ENCODE data around the gene THOC5.
"Not testable (repeated sequence)": the region's sequence is repeated elsewhere in the genome, so short reads cannot be mapped to it uniquely, and the experiment has no call there.

Gene THOC5

DNA sequence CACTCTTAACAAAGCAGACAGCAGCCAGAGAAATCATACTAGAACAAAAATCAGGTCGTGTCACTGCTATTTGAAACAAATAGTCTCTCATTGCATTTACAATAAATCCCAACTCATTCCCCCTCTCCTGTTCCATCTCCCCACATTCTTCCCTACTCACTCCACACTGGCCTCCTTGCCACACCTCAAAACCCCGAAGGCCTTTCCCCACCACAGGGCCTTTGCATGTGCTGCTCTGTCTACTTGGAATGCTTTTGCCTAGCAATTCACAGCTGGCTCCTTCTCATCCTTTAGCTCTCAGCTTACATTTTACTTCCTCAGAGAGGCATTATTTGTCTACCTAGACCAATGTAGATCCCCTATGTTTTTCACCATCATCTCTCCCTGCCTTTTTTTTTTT lies 6.3 kb upstream of the THOC5 start:
- no peak for DNase-seq

DNA sequence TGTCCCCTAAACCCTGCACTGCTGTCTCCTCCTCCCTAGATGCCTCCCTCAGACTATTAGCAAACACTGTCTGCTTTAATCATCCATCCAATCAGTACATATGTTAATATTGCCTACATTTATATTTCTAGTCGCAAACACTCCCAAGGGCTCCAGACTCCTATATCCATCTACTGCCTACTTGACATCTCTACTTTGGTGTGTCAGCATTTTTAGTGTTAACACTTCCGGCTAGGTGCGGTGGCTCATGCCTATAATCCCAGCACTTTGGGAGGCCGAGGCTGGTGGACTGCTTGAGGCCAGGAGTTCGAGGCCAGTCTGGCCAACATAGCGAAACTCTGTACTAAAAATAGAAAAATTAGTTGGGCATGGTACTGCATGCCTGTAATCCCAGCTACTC lies 5.5 kb upstream of the THOC5 start:
- DNase-seq, result no peak

DNA sequence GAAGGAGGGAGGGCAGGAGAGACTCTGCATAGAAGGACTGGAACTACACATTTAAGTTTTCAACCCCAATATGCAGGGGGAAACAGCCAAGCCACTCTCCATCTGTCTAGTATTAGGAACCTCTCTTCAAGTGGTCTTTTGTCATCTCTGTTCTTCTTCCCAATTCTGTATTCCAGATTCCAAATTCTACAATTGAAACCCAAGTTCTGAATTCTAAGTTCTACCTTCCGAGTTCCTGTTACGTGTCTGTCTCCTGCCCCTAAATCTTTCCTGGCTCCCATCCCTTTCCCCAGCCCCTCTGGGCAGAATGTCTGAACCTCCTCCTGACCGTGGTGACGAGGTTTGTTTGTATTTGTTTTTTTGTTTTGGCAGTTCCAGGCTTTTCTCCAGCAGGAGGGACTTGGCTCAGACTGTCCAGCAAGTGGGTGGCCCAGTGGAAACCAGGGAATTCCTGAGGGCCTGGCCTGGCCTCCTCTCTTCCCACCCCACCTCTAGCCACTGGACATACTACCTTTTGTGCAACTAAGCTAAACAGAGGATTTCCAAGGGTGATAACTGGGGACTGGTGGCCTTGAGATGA lies 1.6 kb upstream of the THOC5 start:
- DNase-seq, result no peak

DNA sequence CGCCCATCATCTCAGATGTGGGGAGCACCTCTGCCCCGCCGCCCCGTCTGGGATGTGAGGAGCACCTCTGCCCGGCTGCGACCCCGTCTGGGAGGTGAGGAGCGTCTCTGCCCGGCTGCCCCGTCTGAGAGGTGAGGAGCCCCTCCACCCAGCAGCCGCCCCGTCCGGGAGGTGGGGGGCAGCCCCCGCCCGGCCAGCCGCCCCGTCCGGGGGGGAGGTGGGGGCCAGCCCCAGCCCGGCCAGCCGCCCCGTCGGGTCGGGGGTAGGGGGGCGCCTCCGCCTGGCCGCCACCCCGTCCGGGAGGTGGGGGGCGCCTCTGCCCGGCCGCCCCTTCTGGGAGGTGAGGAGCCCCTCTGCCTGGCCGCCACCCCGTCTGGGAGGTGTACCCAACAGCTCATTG lies 1.2 kb downstream of the THOC5 start:
- not testable (repeated sequence) for DNase-seq

DNA sequence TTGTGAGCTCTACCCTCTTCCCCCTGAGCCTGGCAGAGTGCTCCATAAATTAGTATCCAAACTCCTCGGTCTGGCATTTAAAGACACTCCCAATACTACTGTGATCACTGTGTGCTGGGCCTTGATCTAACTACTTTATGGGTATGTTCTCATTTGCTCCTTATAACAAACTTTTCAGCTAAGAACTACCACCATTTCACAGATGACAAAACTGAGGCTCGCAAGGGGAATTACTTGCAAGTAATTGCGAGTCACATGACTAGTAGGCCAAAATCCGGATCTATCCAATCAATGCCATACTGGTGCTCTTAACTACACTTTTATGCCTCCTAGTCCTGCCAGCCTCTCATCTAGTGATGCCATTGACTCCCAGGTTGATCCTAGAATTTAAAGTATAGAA lies 3.6 kb downstream of the THOC5 start:
- DNase-seq, result no peak

DNA sequence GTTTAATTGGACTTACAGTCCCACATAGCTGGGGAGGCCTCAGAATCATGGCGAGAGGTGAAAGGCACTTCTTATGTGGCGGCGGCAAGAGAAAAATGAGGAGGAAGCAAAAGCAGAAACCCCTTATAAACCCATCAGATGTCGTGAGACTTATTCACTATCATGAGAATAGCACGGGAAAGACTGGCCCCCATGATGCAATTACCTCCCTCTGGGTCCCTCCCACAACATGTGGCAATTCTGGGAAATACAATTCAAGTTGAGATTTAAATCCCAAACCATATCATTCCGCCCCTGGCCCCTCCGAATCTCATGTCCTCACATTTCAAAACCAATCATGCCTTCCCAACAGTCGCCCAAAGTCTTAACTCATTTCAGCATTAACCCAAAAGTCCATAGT lies 8.5 kb downstream of the THOC5 start:
- DNase-seq, result not testable (repeated sequence)

DNA sequence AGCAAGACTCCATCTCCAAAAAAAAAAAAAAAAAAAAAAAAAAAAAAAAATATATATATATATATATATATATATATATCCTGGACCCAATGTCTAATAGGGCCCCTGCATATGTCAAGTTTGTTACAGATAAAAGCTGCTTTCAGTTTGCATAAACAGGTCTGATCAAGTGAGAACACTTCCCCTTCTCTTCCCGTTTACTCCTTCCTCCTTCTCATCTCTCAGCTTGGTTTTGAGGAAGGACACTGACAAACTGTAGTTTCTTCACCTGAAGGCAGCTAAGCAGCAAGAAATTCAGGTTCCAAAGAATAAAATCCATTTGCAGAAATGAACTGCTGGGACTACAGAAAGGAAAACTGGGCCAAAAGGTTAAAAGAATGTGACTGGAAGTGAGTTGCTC lies 11.7 kb downstream of the THOC5 start:
- no peak for DNase-seq

DNA sequence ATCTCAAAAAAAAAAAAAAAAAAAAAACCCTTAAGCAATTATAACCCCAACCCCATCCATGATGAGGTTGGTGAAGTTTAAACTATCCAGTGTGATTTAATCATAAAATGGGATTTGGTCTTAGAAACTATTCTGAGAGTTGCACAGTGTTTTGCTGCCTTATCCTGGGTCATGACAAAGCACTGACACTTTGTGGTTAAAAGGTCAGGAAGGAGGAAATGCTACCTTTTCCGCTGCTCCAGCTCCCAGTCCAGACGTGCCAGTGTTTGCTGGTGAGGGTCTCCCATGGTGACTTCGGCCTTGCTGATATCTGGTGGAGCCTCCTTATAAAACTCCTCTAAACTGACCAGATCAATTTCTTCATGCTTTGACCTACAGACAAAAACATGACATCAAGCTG lies 14.5 kb downstream of the THOC5 start:
- no peak for DNase-seq

DNA sequence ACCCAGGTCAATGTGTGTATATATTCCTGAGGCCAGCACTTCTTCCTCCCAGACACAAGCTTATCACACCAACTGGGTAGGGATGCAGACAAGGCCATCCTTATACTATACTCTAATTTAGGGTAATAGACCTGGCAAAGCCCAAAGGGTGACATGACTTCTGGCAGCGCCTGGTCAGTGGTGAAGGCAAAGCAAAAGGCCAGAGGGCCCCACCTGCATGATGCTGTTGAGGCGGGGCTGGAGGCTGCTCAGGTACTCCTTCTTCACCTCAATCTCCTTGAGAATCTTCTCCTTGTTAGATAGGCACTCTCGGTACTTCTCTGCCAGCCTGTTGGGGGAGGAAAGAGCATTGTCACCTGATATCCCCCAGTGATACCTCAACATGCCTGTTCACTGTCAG lies 17.1 kb downstream of the THOC5 start:
- no peak for DNase-seq

DNA sequence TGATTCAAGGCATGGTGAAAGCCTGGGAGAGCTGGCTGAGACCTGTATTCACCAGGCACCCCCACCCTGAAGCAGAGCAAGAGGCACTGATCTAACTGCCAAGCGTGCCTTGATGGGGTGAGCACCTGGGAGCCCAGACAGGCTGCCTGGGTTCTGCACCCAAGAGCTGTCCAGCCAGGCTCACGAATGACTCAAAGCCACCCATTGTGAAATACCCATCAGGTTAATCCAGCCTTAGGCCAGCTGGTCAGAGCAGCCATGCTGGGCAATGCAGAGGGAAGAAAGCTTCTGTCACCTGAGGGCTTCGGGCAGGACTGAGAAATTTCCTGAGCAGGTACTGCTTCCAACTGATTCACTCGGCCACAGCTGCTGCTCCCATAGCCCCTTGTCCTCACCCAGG lies 22.1 kb downstream of the THOC5 start:
- DNase-seq, result no peak

DNA sequence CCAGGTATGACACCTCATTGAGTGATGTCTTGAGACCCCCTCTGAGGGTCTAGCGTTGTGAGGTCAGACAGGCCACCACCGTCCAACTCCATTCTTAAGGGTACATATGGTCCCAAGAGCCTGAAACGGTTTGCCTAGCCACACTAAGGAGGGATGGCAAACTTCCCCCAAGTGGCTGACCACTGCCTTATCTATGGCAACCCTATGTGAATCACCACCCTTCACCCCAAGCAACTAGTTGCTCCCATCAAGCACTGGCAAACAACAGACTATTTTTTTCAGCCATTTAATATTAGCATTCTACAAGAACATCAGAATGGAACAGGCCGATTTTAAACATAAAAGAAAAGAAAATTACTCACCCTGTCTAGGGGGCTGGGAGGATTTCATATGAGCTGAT lies 22.8 kb downstream of the THOC5 start:
- DNase-seq, result no peak

DNA sequence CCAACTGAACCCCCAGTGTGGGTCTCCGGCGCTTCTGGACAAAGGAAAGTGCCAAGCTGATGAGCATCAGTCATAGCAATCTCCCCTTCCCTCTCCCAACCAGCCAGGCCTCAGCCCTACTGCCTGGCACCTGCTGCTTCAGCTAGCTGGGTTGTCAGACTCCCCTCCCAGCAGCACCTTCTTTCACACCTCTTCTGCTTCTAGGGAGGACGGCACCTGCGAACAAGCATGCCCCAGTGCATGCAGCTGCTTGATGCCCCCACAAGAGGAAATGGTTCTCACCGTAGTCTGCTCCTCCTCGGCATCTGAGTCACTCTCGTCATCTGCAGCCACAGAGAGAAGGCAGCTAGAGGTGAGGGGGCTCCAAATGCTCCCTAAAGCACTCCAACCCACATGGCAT lies 25.4 kb downstream of the THOC5 start:
- no peak for DNase-seq

DNA sequence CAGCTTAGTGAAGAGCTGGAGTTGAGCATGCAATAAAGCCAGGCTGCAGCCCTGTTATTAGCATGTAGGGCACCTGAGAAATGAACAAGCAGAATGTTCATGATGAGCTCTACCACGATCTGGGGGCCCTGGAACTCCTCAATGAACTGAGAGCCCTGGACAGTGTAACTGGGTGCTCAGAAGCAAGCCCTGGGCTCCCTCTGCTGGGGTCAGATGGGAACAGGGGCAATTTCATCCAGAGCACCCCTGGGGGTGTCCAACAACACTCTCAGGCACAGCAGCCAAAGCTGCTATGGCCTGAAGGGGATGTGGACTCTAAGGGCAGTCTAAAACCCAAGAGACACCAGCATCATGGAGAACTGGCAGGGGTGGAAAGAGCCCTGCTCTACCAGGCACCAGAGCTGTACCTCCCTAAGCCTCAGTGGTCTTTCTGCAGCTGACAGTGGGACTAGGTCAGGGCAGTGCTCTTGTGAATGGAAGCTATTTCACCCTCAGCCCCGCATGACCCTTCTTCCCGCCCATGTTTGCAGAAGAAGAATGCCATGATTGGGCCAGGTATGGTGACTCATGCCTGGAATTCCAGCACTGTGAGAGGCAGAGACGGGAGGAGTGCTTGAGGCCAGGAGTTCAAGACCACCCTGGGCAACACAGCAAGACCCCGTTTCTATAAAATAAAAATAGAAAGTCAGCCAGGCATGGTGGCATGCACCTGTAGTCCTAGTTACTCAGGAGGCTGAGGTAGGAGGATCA lies 28.9 kb downstream of the THOC5 start:
- DNase-seq, result no peak

DNA sequence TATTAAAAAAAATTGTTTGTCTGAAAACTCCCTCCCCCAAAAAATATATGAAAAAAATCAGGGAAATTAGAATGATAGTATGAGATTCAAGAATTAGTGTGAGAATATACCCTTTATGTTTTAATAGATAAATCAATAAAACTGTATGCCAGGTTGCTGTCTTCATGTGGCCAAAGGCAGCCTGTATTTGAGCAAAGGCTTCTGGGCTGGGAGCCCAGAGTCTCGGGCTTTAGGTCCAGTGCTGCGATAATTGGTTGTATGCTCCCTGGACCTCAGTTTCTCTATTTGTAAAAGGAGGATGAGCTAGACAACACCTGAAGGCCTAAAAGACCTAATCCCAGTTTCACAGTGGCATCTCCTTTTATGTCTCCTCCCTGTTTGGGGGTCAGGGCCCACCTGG lies 29.8 kb downstream of the THOC5 start:
- DNase-seq, result no peak

DNA sequence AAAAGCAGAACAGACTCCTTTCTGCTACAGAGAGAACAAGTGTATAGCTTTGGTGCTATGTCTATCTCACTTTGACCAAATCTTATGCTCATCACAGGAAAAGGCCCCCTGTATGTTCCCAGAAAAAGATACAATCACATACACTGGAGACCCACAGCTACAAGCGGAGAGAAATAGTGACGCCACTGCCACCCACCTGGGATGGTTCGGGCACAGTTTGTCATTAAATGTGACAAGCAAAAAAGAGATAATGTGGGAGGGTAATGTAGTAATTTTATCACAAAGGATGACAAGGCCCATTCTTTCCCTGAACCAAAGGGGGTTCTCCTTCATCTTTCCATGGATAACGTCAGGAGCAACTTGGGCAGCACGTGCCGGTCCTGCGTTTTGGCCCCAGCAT lies 32.0 kb downstream of the THOC5 start:
- no peak for DNase-seq

DNA sequence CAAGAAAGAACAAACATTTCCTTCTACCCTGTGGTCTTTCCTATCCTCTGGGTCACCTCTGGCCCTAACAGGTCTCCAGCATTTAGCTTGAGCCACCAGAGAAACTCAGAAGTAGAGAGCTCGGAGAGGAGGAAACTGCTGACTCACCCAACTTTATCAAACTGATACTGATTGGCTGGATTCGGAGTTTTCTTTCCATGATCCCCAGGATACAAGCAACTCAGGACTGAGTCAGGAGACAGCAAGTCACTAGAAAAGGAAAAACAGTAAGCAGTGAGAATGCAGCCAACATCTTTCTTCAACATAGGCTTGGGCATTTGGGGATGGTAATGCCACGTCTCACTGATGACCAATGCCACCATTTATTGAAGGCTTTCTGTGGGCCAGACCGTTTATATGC lies 32.7 kb downstream of the THOC5 start:
- DNase-seq, result no peak

DNA sequence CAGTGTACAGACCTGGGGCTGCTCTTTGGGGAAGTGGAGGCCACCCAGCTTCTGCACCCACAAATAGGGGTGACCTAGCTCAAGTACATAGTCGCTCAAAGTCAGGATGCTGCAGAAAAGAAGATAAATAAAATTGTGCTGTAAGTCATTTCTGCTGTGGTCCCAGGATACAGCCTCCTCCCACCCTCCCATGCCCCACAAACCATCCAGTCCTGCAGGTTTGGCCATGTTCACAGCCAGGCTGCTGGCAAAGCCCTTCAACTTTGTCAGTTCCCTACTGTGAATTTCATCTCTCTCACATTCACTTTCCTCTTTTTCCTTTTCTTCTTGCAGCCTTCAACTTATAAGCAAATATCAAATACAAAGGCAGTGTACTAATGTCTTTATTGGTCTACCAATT lies 33.6 kb downstream of the THOC5 start:
- no peak for DNase-seq

DNA sequence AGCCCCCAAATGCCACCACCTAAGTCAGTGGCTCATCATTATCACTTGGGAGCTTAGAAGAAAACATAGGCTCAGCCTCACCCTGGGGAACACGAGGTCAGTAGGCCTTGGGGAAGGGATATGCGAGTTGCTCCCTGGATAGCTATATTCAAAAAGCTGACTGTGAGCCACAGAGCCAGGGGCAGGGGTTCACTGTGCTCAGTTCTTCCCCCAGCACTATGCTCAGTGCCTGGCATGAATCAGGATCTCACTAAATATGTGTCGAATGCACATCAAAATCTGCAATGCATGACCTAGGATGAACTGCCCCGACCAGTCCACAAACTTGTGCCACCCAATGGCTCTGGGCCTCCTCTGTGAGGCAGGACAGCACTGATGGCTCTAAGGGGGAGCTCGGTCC lies 35.1 kb downstream of the THOC5 start:
- no peak for DNase-seq

DNA sequence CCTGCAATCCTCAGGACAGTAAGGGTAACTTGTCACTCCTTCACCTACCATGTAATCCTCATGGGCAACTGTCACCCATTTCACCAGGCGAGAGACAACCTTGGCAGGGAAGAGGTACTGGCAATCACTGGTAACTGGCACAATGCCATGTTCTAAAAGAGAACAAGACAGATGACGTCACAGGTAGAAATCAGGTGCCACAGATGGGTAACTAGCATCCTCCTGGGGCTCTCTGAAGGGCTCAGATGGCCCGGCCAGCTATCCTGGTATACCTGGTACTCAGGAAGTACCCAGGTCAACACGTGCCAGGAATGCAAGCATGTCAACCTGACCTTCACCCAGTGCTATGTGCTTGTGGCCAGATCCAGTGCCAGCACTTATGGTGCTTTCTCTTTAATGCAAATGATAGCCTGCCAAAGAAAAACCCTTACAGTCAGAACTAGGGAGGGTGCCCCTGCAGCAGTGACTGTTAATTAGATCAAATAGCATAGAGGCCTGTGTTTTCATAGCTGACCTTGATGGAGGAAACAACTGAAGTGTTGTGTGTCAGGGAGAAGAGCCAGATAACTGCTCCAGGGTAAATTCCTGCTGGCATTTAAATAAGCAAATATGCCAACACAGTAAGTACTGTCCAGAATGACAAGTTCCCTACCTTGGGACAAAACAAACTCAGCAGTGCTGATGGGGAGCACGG lies 36.2 kb downstream of the THOC5 start:
- DNase-seq, result no peak

DNA sequence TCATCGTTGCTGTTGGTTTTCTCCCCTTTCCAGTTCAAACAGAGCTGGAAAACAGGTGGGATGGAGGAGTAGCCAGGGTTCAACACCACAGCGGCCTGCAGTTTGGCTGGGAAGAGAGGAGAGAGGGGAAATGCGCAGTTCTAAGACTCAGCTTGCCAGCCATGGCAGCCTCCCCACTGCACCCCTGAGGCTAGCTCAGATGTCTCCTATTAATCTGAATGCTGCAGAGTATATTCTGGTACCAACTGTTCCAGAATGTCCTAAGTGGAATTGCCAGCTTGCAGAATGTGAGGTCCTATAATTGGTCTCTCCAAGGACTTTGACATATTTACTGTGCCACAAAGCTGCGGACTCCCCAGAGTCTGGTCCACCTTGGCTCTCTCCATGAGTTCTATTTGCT lies 41.5 kb downstream of the THOC5 start:
- DNase-seq, result no peak

DNA sequence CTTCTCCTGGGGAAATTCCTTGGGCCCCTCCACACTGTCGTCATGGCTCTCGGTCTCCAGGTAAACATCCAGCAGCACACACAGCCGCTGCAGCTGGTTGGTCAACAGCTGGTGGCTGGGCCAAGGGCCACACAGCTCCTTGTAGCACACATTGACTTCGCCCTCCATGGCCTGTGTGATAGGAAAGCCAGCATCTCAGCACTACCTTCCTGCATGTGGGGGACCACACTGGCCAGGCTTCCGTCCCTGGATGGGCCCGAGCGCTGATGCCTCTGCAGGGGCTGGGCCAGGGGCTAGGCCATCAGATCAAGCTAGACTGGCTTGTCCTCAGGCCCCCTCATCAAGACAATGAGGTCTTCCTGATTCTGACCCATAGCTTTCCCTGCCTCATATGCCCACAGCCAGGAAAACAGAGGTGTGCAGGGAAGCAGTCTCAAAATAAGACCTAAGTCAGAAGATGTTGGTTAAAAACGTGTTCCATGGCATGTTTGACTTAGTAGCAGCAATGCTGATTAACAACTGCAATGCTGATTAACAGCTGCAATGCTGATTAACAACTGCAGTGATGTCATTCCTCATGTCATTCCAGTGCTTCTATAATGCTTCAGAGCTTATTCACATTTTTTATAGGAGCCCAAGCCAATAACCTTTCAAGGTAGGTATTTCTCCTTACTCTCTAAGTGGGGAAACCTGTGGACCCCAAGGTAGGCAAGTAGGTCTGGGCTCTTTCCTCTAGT lies 42.3 kb downstream of the THOC5 start:
- DNase-seq, result no peak

DNA sequence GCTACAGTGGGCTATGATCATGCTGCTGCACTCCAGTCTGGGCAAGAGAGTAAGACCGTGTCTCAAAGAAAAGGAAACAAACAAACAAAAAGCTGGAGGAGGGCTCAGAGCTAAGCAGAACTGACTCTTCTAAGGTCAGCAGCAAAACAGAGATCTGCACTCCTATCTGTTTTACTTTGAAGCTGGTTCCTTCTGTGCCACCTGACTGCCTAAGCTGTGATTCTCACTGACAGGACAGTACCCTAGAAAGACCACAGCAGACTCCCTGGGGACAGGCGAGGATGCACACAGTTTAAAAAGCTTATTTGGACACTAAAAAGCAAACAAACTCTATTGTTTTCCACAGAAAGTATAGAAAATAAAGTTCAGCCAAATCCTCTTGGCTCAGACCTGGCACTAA lies 43.0 kb downstream of the THOC5 start:
- no peak for DNase-seq

DNA sequence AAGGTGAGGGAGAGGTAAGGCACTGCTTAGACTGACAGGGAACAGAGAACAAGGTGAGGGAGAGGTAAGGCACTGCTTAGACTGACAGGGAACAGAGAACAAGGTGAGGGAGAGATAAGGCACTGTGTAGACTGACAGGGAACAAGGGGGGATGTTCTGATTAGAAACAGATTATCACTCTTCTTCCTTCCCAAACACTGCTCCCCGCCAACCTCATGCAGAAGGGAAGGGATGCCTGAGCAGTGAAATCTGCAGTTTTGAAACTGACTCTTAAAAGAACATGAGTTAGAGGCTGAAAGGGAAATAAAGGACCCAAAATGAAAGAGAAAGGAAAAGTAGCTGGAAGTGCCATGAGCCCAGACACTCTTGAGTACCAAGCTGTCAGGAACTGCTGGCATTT lies 43.7 kb downstream of the THOC5 start:
- no peak for DNase-seq

DNA sequence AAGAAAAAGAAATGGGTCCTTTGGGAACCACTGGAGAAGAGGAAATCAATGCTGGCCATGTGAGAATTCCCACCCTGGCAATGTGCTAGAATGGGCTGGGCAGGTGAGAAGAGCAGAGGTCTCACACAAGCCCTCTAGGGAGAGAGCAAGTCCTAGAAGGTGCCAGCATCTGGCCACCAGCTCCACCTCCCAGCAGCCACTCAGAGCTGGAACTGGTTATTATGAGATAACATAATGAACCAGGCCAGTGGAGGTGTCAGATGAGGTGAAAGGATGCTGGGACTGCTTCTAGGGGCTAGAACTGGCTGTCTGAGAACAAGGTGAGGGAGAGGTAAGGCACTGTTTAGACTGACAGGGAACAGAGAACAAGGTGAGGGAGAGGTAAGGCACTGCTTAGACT lies 44.3 kb downstream of the THOC5 start:
- no peak for DNase-seq

All from NCI-H748 treated with DMSO at 0.1 percent for 48 hours (cell line).